Choroid plexus epithelial cell (primary cell): ENCODE results near the gene QRICH2.
A peak's percentile ranks its signal among the peaks of the same experiment; 100 is the strongest.
"Not testable (repeated sequence)": the region's sequence is repeated elsewhere in the genome, so short reads cannot be mapped to it uniquely, and the experiment has no call there.

Experiments
- DNase-seq: peaks from one replicate; pipeline ENCODE4 v3.0.0-alpha.2; 2010; ENCODE audit warnings: low read depth
- H3K4me3 ChIP-seq: 2 replicates; pipeline ENCODE4 v1.5.1; 2011; ENCODE audit warnings: low read depth, mild to moderate bottlenecking, control low read depth, low read length, moderate library complexity
- TF ChIP-seq, protein P1 (sequence below): conservative IDR thresholded peaks from 2 replicates; pipeline ENCODE4 v1.5.1; 2011; ENCODE audit warnings: low read depth, mild to moderate bottlenecking, control low read depth, inconsistent platforms, low read length, moderate library complexity

QRICH2 gene

DNA sequence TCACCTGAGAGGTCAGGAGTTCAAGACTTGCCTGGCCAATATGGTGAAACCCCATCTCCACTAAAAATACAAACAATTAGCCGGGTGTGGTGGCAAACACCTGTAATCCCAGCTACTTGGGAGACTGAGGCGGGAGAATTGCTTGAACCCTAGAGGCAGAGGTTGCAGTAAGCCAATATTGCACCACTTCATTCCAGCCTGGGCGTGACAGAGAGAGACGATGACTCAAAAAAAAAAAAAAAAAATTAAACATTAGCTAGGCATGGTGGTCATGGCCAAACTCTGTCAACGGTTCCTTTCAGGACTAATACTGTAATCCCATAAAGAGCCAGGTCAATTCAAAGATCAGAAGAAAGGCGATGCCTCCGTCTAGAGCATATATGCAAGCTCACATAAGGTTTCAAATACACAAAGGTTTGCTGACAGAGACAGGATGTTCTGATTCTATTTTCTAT lies 70.2 kb downstream of the QRICH2 start:
- H3K4me3 ChIP-seq = no peak overlapping the region
- DNase-seq = no peak
- TF ChIP-seq, protein P1, sequence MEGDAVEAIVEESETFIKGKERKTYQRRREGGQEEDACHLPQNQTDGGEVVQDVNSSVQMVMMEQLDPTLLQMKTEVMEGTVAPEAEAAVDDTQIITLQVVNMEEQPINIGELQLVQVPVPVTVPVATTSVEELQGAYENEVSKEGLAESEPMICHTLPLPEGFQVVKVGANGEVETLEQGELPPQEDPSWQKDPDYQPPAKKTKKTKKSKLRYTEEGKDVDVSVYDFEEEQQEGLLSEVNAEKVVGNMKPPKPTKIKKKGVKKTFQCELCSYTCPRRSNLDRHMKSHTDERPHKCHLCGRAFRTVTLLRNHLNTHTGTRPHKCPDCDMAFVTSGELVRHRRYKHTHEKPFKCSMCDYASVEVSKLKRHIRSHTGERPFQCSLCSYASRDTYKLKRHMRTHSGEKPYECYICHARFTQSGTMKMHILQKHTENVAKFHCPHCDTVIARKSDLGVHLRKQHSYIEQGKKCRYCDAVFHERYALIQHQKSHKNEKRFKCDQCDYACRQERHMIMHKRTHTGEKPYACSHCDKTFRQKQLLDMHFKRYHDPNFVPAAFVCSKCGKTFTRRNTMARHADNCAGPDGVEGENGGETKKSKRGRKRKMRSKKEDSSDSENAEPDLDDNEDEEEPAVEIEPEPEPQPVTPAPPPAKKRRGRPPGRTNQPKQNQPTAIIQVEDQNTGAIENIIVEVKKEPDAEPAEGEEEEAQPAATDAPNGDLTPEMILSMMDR = no peak

GRCh38 chr17:76236603-76237002 lies 71.5 kb downstream of the QRICH2 start:
- no peak for DNase-seq
- H3K4me3 ChIP-seq = no peak overlapping the region
- TF ChIP-seq, protein P1 = no peak

DNA sequence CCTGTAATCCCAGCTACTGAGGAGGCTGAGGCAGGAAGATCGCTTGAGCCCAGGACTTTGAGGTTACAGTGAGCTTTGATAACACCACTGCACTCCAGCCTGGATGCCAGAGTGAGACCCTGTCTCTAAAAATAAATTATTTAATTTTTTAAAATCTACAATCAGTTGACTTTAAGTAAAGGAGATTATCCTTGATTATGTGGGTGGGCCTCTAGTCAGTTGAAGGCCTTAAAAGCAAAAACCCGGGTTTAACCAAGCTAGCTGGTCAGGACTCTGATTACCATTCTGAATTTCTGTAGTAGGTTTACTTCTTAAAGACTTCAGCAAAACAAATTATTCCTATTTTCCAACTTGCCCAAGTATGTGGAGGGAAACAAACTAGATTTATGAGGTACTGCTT lies 72.2 kb downstream of the QRICH2 start:
- TF ChIP-seq, protein P1 = no peak
- H3K4me3 ChIP-seq = no peak overlapping the region
- no peak for DNase-seq

DNA sequence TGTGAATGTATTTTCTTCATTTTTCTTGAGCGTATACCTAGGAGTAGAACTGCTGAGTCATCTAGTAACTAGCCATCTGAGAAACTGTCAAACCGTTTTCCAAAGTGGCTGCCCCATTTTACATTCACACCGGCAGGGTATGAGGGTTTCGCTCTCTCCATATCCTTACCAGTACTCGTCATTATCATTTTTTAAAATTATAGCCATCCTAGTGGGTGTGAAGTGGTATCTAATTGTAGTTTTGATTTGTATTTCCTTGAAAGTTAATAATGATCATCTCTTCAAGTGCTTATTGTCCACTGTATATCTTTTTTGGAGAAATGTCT lies 73.8 kb downstream of the QRICH2 start:
- DNase-seq = no peak
- TF ChIP-seq, protein P1 = no peak
- H3K4me3 ChIP-seq = no peak overlapping the region

DNA sequence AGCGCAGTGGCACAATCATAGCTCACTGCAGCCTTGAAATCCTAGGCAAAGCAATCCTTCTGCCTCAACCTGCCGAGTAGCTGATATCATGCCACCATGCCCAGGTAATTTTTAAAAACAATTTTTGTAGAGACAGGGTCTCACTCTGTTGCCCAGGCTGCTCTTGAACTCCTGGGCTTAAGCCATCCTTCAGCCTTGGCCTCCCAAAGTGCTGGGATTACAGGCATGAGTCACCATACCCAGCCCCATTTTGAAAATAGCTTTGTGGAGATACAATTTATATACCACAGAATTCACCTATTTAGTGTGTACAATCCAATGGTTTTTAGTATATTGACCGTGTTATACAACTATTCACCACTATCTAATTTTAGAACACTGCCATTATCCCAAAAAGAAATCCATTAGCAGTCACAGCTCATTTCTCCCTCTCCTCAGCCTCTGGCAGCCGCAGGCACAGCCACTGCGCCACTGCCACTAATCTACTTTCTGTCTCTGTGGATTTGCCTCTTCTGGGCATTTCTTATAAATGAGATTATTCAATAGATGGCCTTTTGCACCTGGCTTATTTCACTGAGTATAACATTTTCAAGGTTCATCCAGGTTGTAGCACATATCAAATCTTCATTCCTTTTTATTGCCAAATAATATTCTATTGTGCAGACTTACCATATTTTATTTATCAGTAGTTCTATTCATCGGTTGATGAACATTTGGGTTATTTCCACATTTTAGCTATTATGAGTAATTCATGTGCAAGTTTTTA lies 74.3 kb downstream of the QRICH2 start:
- TF ChIP-seq, protein P1 = no peak
- no peak overlapping the region for H3K4me3 ChIP-seq
- DNase-seq = no peak

DNA sequence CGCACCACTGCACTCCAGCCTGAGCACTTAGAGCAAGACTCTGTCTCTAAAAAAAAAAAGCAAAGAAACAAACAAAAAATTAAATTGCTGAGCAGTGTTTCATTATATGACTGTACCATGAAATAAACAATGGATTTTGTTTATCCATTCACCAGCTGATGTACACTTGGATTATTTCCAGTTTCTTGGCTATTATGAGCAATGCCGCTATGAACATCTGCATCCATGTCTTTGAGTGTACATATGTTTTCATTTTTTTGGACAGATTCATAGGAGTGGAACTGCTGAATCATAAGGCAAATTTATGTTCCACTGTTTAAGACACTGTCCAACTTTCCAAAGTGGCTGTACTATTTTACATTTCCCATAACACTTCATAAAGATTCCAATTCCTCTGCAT lies 75.7 kb downstream of the QRICH2 start:
- DNase-seq = peak; percentile 57
- no peak overlapping the region for H3K4me3 ChIP-seq
- TF ChIP-seq, protein P1 = no peak

- H3K4me3 ChIP-seq, DNase-seq: not testable (repeated sequence)
Measured at GRCh38 chr17:76226749-76227148, 81.3 kb downstream of the QRICH2 start.

DNA sequence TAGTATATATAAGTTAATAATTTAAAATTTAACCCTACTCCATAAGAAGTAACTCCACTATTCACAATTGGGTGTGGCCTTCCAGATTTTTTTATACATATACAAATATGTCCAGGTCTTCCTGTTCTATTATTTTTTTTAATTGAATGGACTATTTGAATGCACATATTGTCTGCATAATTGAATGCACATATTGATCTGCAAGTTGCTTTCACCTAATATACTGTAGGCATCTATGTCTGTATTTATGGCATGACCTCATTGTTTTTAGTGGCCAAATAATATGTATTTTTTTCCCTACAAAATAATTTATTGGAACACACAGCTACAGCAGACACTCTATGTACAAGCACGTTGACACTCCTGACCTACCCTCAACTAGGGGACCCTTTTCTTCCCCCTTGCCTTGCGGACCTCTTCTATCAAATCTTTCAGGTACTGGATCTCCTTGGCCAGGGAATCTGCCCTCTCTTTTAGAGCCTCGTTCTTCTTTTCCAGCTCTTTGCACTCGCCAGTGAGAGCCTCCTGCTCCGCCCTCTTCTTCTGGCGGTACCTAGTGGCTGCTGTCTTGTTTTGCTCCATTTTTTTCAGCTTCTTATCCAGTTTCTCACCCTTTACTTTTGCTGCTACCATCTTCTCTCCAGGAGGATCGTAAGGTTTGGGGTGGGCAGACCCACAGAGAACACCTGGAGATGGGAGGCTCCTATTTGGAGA lies 82.5 kb downstream of the QRICH2 start:
- H3K4me3 ChIP-seq, DNase-seq: not testable (repeated sequence)
